Endothelial cell of umbilical vein (primary cell): ENCODE results near the gene IL15.

ENCODE experiments used
- EZH2 ChIP-seq: IDR thresholded peaks from 2 replicates; pipeline ENCODE4 v1.6.1; 2012; ENCODE audit warnings: borderline replicate concordance, low read depth, mild to moderate bottlenecking, moderate library complexity, low read length, inconsistent platforms; ENCODE audit not compliant: severe bottlenecking
- FOS ChIP-seq: IDR thresholded peaks from 2 replicates; pipeline ENCODE4 v1.6.1; 2011; ENCODE audit warnings: mild to moderate bottlenecking, low read length, moderate library complexity, borderline replicate concordance; ENCODE audit not compliant: insufficient read depth
- GATA2 ChIP-seq: IDR thresholded peaks from 2 replicates; pipeline ENCODE4 v1.7.0; 2011; ENCODE audit warnings: low read depth, mild to moderate bottlenecking, moderate library complexity, mixed read lengths, low read length; ENCODE audit not compliant: insufficient read length, insufficient read depth
- JUN ChIP-seq: IDR thresholded peaks from 2 replicates; pipeline ENCODE4 v1.6.1; 2011; ENCODE audit warnings: borderline replicate concordance, low read depth; ENCODE audit not compliant: insufficient read length, insufficient read depth
- MYC ChIP-seq: IDR thresholded peaks from one replicate; pipeline ENCODE4 v1.6.1; 2011; ENCODE audit warnings: mild to moderate bottlenecking, low read depth, low read length
- POLR2A ChIP-seq: IDR thresholded peaks from 2 replicates; pipeline ENCODE4 v1.6.1; 2012; ENCODE audit warnings: low read depth, mild to moderate bottlenecking, control low read depth, low read length
- POLR2AphosphoS5 ChIP-seq: IDR thresholded peaks from 2 replicates; pipeline ENCODE4 v1.6.1; 2012; ENCODE audit warnings: low read depth, mild to moderate bottlenecking, control low read depth, low read length, moderate library complexity; ENCODE audit not compliant: insufficient read depth
- TF ChIP-seq, protein P1 (sequence below), 2 donors: IDR thresholded peaks; 1 replicate in 1 of 2; 2 replicates in 1 of 2; pipeline ENCODE4 v1.5.1; 2011; ENCODE audit warnings: low read length in 2 of 2, mild to moderate bottlenecking in 2 of 2, moderate library complexity in 2 of 2, control low read depth in 1 of 2, inconsistent platforms in 1 of 2, low read depth in 1 of 2; ENCODE audit not compliant: insufficient read depth in 1 of 2; ENCODE audit errors: extremely low read depth in 1 of 2
- TF ChIP-seq, protein P2 (sequence below): IDR thresholded peaks from 2 replicates; pipeline ENCODE4 v1.6.1; 2011; ENCODE audit not compliant: insufficient read depth, insufficient read length

GRCh38 chr4:141759796-141760425 is 123.5 kb downstream of the IL15 start:
- peak; percentile 83 for TF ChIP-seq FOS
- TF ChIP-seq, protein P1, sequence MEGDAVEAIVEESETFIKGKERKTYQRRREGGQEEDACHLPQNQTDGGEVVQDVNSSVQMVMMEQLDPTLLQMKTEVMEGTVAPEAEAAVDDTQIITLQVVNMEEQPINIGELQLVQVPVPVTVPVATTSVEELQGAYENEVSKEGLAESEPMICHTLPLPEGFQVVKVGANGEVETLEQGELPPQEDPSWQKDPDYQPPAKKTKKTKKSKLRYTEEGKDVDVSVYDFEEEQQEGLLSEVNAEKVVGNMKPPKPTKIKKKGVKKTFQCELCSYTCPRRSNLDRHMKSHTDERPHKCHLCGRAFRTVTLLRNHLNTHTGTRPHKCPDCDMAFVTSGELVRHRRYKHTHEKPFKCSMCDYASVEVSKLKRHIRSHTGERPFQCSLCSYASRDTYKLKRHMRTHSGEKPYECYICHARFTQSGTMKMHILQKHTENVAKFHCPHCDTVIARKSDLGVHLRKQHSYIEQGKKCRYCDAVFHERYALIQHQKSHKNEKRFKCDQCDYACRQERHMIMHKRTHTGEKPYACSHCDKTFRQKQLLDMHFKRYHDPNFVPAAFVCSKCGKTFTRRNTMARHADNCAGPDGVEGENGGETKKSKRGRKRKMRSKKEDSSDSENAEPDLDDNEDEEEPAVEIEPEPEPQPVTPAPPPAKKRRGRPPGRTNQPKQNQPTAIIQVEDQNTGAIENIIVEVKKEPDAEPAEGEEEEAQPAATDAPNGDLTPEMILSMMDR (IDR thresholded peaks at IDR 0.05; ENCODE audit: extremely low read depth in 1 of 2, insufficient read depth in 1 of 2, low read depth in 1 of 2, low read length in 2 of 2) = no peak
- no peak for TF ChIP-seq POLR2A
- TF ChIP-seq, protein P2, sequence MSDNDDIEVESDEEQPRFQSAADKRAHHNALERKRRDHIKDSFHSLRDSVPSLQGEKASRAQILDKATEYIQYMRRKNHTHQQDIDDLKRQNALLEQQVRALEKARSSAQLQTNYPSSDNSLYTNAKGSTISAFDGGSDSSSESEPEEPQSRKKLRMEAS = no peak
- no peak for TF ChIP-seq POLR2AphosphoS5
- no peak for TF ChIP-seq MYC
- TF ChIP-seq EZH2 = no peak
- peak; percentile 63 for TF ChIP-seq JUN
- peak; percentile 40 for TF ChIP-seq GATA2
